GM18520 (cell line): ENCODE measurements around the gene USPL1.

Experiments used
- ATAC-seq: cut with Tn5 transposase; IDR thresholded peaks from one replicate; pipeline ENCODE4 v1.9.1; 2021; ENCODE audit not compliant: unreplicated experiment

USPL1 gene

GRCh38 chr13:30696278-30697176 lies 78.8 kb downstream of the USPL1 start:
- no peak for ATAC-seq

DNA sequence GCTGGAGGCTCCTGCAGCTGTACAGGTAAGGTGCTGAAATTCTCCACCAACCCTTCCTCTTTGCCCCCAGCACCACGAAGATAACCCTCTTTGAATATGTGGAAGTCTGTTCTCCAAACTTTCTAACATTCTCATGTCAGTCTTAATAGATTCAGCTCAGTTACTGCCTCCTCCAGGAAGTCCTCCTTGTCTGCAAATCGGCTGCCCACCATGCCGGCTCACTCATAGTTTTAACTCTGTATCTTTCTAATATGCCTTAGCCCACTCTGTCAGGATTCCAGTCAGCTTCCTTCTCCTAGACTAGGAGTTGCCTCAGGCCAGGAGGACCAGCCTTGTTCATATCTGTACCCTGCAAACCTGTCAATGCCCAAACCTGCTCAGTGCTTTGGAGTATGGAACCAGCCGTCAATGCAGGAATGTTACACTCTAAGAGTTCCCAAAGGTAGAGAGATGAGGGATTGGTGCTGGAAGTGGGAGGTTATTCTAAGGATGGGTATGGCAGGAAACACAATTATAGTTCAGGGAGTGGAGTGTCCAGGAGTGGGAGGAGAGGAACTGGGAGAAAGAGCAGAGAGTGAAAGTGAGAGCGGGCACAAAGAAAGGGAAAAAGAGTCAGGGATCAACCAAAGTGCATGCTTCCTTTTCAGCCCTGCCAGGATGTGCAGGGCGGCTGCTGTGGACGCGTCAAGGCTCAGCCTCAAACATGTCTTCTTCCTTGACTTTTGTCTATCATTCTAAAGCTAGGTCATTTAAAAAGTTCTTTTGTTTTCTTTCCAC lies 79.6 kb downstream of the USPL1 start:
- ATAC-seq: no peak

DNA sequence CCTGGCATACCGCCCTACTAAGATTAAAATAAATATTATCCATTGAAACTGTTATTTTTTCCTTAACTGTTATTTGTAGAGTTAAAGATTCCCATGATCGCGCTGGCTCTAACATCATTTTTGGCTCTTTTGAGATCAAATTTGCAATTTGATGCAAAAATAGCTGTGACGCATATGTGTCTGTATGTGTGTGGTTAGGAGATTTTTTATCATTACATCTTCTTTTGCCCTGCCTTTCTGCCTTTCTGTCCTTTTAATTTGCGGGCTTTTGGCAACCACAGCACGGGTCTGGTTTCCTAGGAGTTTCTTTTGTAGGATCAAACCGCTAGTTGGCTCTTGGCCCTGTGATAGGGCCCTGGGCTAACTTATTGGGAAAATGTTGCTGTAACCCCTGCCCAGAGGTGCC lies 80.3 kb downstream of the USPL1 start:
- ATAC-seq: no peak

- no peak for ATAC-seq
These were observed 80.8 kb downstream of the USPL1 start for GRCh38 chr13:30698488-30699005.

DNA sequence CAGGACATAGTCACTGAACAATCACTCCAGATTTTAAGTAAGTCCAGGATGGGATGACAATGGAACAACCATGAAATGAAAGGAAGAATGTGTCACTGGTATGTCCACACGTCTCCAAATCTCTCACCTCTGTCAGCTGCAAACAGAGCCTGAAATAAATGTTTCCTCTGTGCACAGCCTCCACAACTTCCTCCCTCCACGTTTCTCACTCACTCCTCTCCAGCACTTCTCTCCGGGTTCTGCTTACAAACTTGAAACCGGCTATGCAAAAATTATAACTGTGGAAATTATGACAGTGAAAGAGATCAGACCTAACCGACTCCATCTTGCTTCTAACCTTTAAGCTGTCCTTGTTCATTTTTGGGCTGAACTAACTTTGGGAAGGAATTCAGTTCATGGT lies 82.6 kb downstream of the USPL1 start:
- no peak for ATAC-seq

DNA sequence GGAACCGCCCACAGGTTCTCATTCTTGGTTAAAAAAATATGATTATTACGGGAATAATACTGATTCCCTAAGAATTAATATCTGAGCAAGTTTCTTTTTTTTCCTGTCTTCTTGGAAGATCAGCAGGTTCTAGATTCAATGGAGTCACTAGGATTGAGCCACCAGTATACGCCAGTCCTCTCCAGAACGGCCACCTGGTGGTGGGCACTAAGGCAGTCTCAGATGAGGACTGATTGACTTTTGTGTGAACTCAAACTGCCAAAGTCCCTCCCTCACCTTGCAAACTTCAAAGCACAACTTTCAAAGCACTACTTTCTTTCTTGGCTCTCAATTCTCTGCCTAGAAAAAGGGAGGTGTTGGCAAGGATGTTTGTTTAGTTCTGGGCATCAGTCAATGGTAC lies 84.3 kb downstream of the USPL1 start:
- no peak for ATAC-seq

GRCh38 chr13:30704596-30704995 lies 86.9 kb downstream of the USPL1 start:
- no peak for ATAC-seq

- ATAC-seq: no peak
These were observed 88.0 kb downstream of the USPL1 start for GRCh38 chr13:30705680-30706079.

GRCh38 chr13:30708541-30708940 lies 90.8 kb downstream of the USPL1 start:
- no peak for ATAC-seq
